ENCODE measurements around the gene TRAP1. TPM values are rescaled to one million over a fixed set of nuclear protein-coding genes. Genes with fewer than 3 reads are reported as not detected.
A peak's percentile ranks its signal among the peaks of the same experiment; 100 is the strongest.
"Not testable (repeated sequence)": the region's sequence is repeated elsewhere in the genome, so short reads cannot be mapped to it uniquely, and the experiment has no call there.

The TRAP1 gene
- total RNA-seq, 1 experiment from 2014 or later: 173 TPM

DNA sequence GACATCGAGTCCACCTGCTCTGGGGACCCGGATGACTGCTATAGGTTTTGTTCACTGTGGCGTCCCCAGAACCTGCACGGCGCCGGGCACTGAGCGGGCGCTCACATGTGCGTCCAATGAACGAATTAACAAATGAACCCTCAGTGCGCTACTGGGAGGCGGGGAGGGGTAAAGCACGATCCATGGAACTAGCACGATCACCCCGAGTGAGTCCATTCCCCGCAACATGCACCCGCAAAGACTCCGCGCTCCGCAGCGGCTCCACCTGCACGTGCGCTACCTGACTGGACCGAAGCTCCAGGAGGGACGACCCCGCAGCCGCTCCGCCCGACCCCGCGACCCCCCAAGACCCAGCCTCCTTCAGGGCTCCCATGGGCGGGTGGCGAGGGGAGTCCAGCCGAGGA is 491 bp downstream of the TRAP1 start:
- Mint-ChIP-seq H3K27me3 (ENCODE audit: insufficient read depth, unreplicated experiment) (no peaks in the 10 kb centered on the region), H3K27ac (ENCODE audit: unreplicated experiment) (peak overlapping the region; percentile 76), H3K4me3 (ENCODE audit: unreplicated experiment) (peak overlapping the region; percentile 79), H3K36me3 (ENCODE audit: insufficient read depth, unreplicated experiment) (peaks cover 38% of the 10 kb centered on the region), H3K4me1 (ENCODE audit: low read depth, unreplicated experiment) (peaks cover 27% of the 10 kb centered on the region), H3K9me3 (ENCODE audit: unreplicated experiment) (no peaks in the 10 kb centered on the region)
- BruUV-seq (replicated peaks): no TSS peak
- ChIA-PET CTCF (no interaction called here), POLR2A (interaction anchor here (0.6 to 1.1 kb wide), 2 partner anchors 16 to 70 kb away, joined by 3 to 9 read pairs; no protein-coding TSS in a partner anchor)
- no peaks in the 10 kb centered on the region for H3K27me3 ChIP-seq (replicated peaks; ENCODE audit: control insufficient read depth, insufficient read depth, low read length)
- H3K4me3 ChIP-seq (ENCODE audit: low read depth, low read length): peak overlapping the region; percentile 98
- no peaks in the 10 kb centered on the region for H3K9me3 ChIP-seq
- peaks cover 9% of the 10 kb centered on the region; the same call in 1 of the 2 replicates for H3K4me1 ChIP-seq
- H3K36me3 ChIP-seq (ENCODE audit: control insufficient read depth, insufficient read depth, low read length): no peaks in the 10 kb centered on the region
- intact Hi-C loops (cut with micrococcal nuclease; ENCODE audit: unreplicated experiment): no loop called here
- peak; percentile 36 to 39 for DNase-seq
- TF ChIP-seq, protein P1, sequence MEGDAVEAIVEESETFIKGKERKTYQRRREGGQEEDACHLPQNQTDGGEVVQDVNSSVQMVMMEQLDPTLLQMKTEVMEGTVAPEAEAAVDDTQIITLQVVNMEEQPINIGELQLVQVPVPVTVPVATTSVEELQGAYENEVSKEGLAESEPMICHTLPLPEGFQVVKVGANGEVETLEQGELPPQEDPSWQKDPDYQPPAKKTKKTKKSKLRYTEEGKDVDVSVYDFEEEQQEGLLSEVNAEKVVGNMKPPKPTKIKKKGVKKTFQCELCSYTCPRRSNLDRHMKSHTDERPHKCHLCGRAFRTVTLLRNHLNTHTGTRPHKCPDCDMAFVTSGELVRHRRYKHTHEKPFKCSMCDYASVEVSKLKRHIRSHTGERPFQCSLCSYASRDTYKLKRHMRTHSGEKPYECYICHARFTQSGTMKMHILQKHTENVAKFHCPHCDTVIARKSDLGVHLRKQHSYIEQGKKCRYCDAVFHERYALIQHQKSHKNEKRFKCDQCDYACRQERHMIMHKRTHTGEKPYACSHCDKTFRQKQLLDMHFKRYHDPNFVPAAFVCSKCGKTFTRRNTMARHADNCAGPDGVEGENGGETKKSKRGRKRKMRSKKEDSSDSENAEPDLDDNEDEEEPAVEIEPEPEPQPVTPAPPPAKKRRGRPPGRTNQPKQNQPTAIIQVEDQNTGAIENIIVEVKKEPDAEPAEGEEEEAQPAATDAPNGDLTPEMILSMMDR (IDR thresholded peaks at IDR 0.05; ENCODE audit: insufficient read depth in 1 of 2, low read depth in 1 of 2, low read length in 1 of 2, severe bottlenecking in 1 of 2, unreplicated experiment in 1 of 2): no peak

DNA sequence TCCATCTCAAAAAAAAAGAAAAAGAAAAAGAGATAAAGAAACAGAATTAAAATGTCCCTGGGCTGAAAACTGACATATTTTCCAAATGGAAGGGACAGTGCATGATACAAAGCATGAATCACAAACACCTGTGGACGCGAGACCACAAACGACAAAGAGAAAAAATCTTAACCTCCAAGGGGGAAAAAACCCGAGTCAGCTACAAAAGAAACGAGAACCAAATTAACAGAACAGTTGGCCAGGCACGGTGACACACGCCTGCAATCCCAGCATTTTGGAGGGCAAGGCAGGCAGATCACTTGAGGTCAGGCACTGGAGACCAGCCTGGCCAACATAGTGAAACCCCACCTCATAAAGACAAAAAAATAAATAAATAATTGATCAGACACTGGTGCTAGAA is 1.9 kb downstream of the TRAP1 start:
- Histone ChIP-seq H3K4me1 (peaks cover 9% of the 10 kb centered on the region; the same call in 1 of the 2 replicates), H3K9me3 (no peaks in the 10 kb centered on the region), H3K4me3 (ENCODE audit: low read depth, low read length) (no peak overlapping the region), H3K36me3 (ENCODE audit: control insufficient read depth, insufficient read depth, low read length) (no peaks in the 10 kb centered on the region), H3K27me3 (replicated peaks; ENCODE audit: control insufficient read depth, insufficient read depth, low read length) (no peaks in the 10 kb centered on the region)
- CTCF ChIA-PET: no interaction called here
- no peak for DNase-seq
- BruUV-seq (replicated peaks): no TSS peak
- TF ChIP-seq, protein P1 (IDR thresholded peaks at IDR 0.05; ENCODE audit: insufficient read depth in 1 of 2, low read depth in 1 of 2, low read length in 1 of 2, severe bottlenecking in 1 of 2, unreplicated experiment in 1 of 2): no peak
- no peaks in the 10 kb centered on the region for H3K27me3 Mint-ChIP-seq (ENCODE audit: insufficient read depth, unreplicated experiment)
- H3K27ac Mint-ChIP-seq (ENCODE audit: unreplicated experiment): no peak overlapping the region
- peaks cover 48% of the 10 kb centered on the region for H3K36me3 Mint-ChIP-seq (ENCODE audit: insufficient read depth, unreplicated experiment)
- no peak overlapping the region for H3K4me3 Mint-ChIP-seq (ENCODE audit: unreplicated experiment)
- intact Hi-C loops (cut with micrococcal nuclease; ENCODE audit: unreplicated experiment): no loop called here
- POLR2A ChIA-PET: no interaction called here
- peaks cover 27% of the 10 kb centered on the region for H3K4me1 Mint-ChIP-seq (ENCODE audit: low read depth, unreplicated experiment)
- H3K9me3 Mint-ChIP-seq (ENCODE audit: unreplicated experiment): no peaks in the 10 kb centered on the region

DNA sequence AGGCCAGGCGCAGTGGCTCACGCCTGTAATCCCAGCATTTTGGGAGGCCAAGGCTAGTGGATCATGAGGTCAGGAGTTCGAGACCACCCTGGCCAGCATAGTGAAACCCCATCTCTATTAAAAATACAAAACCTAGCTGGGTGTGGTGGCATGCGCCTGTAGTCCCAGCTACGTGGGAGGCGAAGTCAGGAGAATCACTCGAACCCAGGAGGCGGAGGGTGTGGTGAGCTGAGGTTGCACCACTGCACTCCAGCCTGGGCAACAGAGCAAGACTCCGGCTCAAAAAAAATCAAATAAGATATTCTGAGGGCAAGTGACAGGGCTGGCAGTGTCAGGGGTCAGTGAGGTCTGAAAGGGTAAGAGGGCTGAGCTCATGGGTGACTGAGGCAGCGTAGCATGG is 2.9 kb downstream of the TRAP1 start:
- H3K9me3 ChIP-seq; POLR2A ChIA-PET; H3K4me3 ChIP-seq (ENCODE audit: low read depth, low read length); H3K27me3 Mint-ChIP-seq (ENCODE audit: insufficient read depth, unreplicated experiment); DNase-seq; CTCF ChIA-PET; intact Hi-C loops (cut with micrococcal nuclease; ENCODE audit: unreplicated experiment); H3K9me3 Mint-ChIP-seq (ENCODE audit: unreplicated experiment); H3K4me1 ChIP-seq; BruUV-seq (replicated peaks); H3K36me3 ChIP-seq (ENCODE audit: control insufficient read depth, insufficient read depth, low read length); H3K27me3 ChIP-seq (replicated peaks; ENCODE audit: control insufficient read depth, insufficient read depth, low read length); H3K27ac Mint-ChIP-seq (ENCODE audit: unreplicated experiment): not testable (repeated sequence)
- Mint-ChIP-seq H3K36me3 (ENCODE audit: insufficient read depth, unreplicated experiment) (peaks cover 57% of the 10 kb centered on the region), H3K4me1 (ENCODE audit: low read depth, unreplicated experiment) (peaks cover 27% of the 10 kb centered on the region), H3K4me3 (ENCODE audit: unreplicated experiment) (peak overlapping the region; percentile 22)
